Osteocyte (in vitro differentiated cells): ENCODE data around the gene MAPK4. TPM values are rescaled to one million over a fixed set of nuclear protein-coding genes. Genes with fewer than 3 reads are reported as not detected.
"Not testable (repeated sequence)": the region's sequence is repeated elsewhere in the genome, so short reads cannot be mapped to it uniquely, and the experiment has no call there.

Experiments
- DNase-seq: peaks from one replicate; pipeline ENCODE4 v3.0.0; 2021; ENCODE audit warnings: mixed read lengths; ENCODE audit not compliant: unreplicated experiment; ENCODE audit errors: extremely low spot score
- H3K27ac Mint-ChIP-seq: one replicate; pipeline ENCODE4 v1.8.0; 2021; ENCODE audit warnings: mild to moderate bottlenecking, mixed read lengths; ENCODE audit not compliant: unreplicated experiment
- H3K27me3 Mint-ChIP-seq: one replicate; pipeline ENCODE4 v1.8.0; 2021; ENCODE audit warnings: mixed read lengths; ENCODE audit not compliant: unreplicated experiment
- H3K36me3 Mint-ChIP-seq: one replicate; pipeline ENCODE4 v1.8.0; 2021; ENCODE audit warnings: mixed read lengths; ENCODE audit not compliant: unreplicated experiment
- H3K4me1 Mint-ChIP-seq: one replicate; pipeline ENCODE4 v1.8.0; 2021; ENCODE audit warnings: mixed read lengths; ENCODE audit not compliant: unreplicated experiment
- H3K4me3 Mint-ChIP-seq: one replicate; pipeline ENCODE4 v1.8.0; 2021; ENCODE audit warnings: mild to moderate bottlenecking, moderate library complexity, mixed read lengths; ENCODE audit not compliant: unreplicated experiment
- H3K9me3 Mint-ChIP-seq: one replicate; pipeline ENCODE4 v1.8.0; 2021; ENCODE audit warnings: mixed read lengths; ENCODE audit not compliant: unreplicated experiment
- CTCF ChIP-seq: fragments of 200-600 bp; sonication (generic); IDR thresholded peaks from 2 replicates; pipeline ENCODE4 v1.5.0; 2021; ENCODE audit warnings: antibody characterized with exemption, mild to moderate bottlenecking, moderate library complexity
- long read RNA-seq: library from polyadenylated mRNA; unstranded; transcript quantifications from one replicate; pipeline ENCODE4 v2.0.0, GENCODE V29; 2021
- total RNA-seq: library from RNA; stranded (reverse); gene quantifications from 2 replicates; pipeline ENCODE4 v1.2.1, GENCODE V29; 2021

MAPK4 gene
- total RNA-seq, result not detected in 2 replicates
- long read RNA-seq, result 0 reads

GRCh38 chr18:50559752-50560680 is at the start of gene MAPK4:
Gene MAPK4, plus strand, starts transcription at chr18:50560087. Its CDS starts 103,872 bp downstream, at chr18:50663959.
- Mint-ChIP-seq H3K4me3 (peak within 1 kb of the TSS; percentile 65), H3K4me1 (no peaks in the 10 kb centered on the region), H3K27ac (no peak within 1 kb of the TSS), H3K36me3 (no peaks in the 10 kb centered on the region), H3K27me3 (peaks cover 71% of the 10 kb centered on the region), H3K9me3 (peaks cover 11% of the 10 kb centered on the region)
- TF ChIP-seq CTCF, result no peak
- DNase-seq, result no peak

- not testable (repeated sequence) for H3K27me3 Mint-ChIP-seq, H3K36me3 Mint-ChIP-seq, H3K9me3 Mint-ChIP-seq, H3K4me1 Mint-ChIP-seq, H3K27ac Mint-ChIP-seq, DNase-seq, H3K4me3 Mint-ChIP-seq
These were observed 42.6 kb upstream of the MAPK4 start for GRCh38 chr18:50517277-50517676.

GRCh38 chr18:50518787-50519546 is 40.9 kb upstream of the MAPK4 start:
- TF ChIP-seq CTCF, result no peak
- no peaks in the 10 kb centered on the region for H3K4me1 Mint-ChIP-seq
- no peak for DNase-seq
- H3K4me3 Mint-ChIP-seq, result no peak overlapping the region
- H3K27me3 Mint-ChIP-seq, result peaks cover 2% of the 10 kb centered on the region
- no peaks in the 10 kb centered on the region for H3K36me3 Mint-ChIP-seq
- no peaks in the 10 kb centered on the region for H3K9me3 Mint-ChIP-seq
- H3K27ac Mint-ChIP-seq, result no peak overlapping the region

GRCh38 chr18:50523165-50523564 is 36.7 kb upstream of the MAPK4 start:
- no peaks in the 10 kb centered on the region for H3K36me3 Mint-ChIP-seq
- no peaks in the 10 kb centered on the region for H3K4me1 Mint-ChIP-seq
- peaks cover 2% of the 10 kb centered on the region for H3K27me3 Mint-ChIP-seq
- no peaks in the 10 kb centered on the region for H3K9me3 Mint-ChIP-seq
- no peak for DNase-seq
- H3K27ac Mint-ChIP-seq, result no peak overlapping the region
- no peak overlapping the region for H3K4me3 Mint-ChIP-seq
- no peak for TF ChIP-seq CTCF

GRCh38 chr18:50527636-50528307 is 32.1 kb upstream of the MAPK4 start:
- no peaks in the 10 kb centered on the region for H3K36me3 Mint-ChIP-seq

More at GRCh38 chr18:50527636-50528307, 32.1 kb upstream of the MAPK4 start:
- Mint-ChIP-seq H3K4me3 (no peak overlapping the region), H3K27me3 (peaks cover 2% of the 10 kb centered on the region), H3K9me3 (peaks cover 8% of the 10 kb centered on the region), H3K4me1 (no peaks in the 10 kb centered on the region), H3K27ac (no peak overlapping the region)
- no peak for TF ChIP-seq CTCF
- DNase-seq, result no peak
